Hepatocyte (in vitro differentiated cells): Measurements from ENCODE around the gene RALGAPB. TPM values are rescaled to one million over a fixed set of nuclear protein-coding genes. Genes with fewer than 3 reads are reported as not detected.

Experiments
- DNase-seq: peaks from one replicate; pipeline ENCODE4 v3.0.0-alpha.2; 2016; ENCODE audit warnings: low spot score
- H2AFZ ChIP-seq: fragments of 200-600 bp; sonication (generic); 2 replicates; pipeline ENCODE4 v1.6.0; 2016; ENCODE audit warnings: antibody characterized with exemption, mild to moderate bottlenecking
- H3K27ac ChIP-seq: fragments of 200-600 bp; sonication (generic); 2 replicates; pipeline ENCODE4 v1.5.1; 2016; ENCODE audit warnings: mild to moderate bottlenecking
- H3K27me3 ChIP-seq: fragments of 200-600 bp; sonication (generic); 2 replicates; pipeline ENCODE4 v1.6.1; 2016
- H3K36me3 ChIP-seq: fragments of 200-600 bp; sonication (generic); replicated peaks from 2 replicates; pipeline ENCODE4 v1.5.1; 2016; ENCODE audit warnings: low read depth; ENCODE audit not compliant: insufficient read depth
- H3K4me1 ChIP-seq: fragments of 200-600 bp; sonication (generic); 2 replicates; pipeline ENCODE4 v1.5.1; 2016; ENCODE audit warnings: mild to moderate bottlenecking, moderate library complexity; ENCODE audit not compliant: insufficient read depth
- H3K4me2 ChIP-seq: fragments of 200-600 bp; sonication (generic); 2 replicates; pipeline ENCODE4 v1.6.0; 2016
- H3K4me3 ChIP-seq: fragments of 200-600 bp; sonication (generic); 2 replicates; pipeline ENCODE4 v1.5.1; 2016; ENCODE audit warnings: mild to moderate bottlenecking
- H3K79me2 ChIP-seq: fragments of 200-600 bp; sonication (generic); 2 replicates; pipeline ENCODE4 v1.6.0; 2017; ENCODE audit warnings: mild to moderate bottlenecking
- H3K9me2 ChIP-seq: fragments of 200-600 bp; sonication (generic); replicated peaks from 2 replicates; pipeline ENCODE4 v1.6.0; 2017; ENCODE audit warnings: mild to moderate bottlenecking; ENCODE audit not compliant: insufficient read depth
- H3K9me3 ChIP-seq: fragments of 200-600 bp; sonication (generic); 2 replicates; pipeline ENCODE4 v1.5.1; 2016; ENCODE audit warnings: low read depth, mild to moderate bottlenecking
- H4K20me1 ChIP-seq: fragments of 200-600 bp; sonication (generic); 2 replicates; pipeline ENCODE4 v1.6.0; 2016; ENCODE audit warnings: mild to moderate bottlenecking; ENCODE audit not compliant: insufficient read depth, poor library complexity, severe bottlenecking
- EZH2 ChIP-seq: fragments of 200-600 bp; sonication (generic); IDR thresholded peaks from 2 replicates; pipeline ENCODE4 v1.6.1; 2016; ENCODE audit warnings: antibody characterized with exemption, mild to moderate bottlenecking, borderline replicate concordance
- EZH2phosphoT487 ChIP-seq: fragments of 200-600 bp; sonication (generic); IDR thresholded peaks from one replicate; pipeline ENCODE4 v1.6.1; 2018; ENCODE audit warnings: antibody characterized with exemption, mild to moderate bottlenecking, low read depth, moderate library complexity; ENCODE audit not compliant: unreplicated experiment, severe bottlenecking
- WGBS: methylation state at CpG from one replicate; pipeline ENCODE4 v1.1.6; 2016; ENCODE audit warnings: low lambda C conversion rate; ENCODE audit errors: missing lambda C conversion rate; 5-methylcytosine and 5-hydroxymethylcytosine counted together
- polyA plus RNA-seq: library from polyadenylated mRNA; unstranded; fragments of >200 nt; fragmentation: Nextera tagmentation; extraction: Ambion mirVana; gene quantifications from 2 replicates; pipeline ENCODE4 v1.2.1, GENCODE V29; 2016
- total RNA-seq: library from RNA; depleted of rRNA; stranded (reverse); fragments of >200 nt; gene quantifications from 2 replicates; pipeline ENCODE4 v1.2.3, GENCODE V29; 2014
- TF ChIP-seq, protein P1 (sequence below): fragments of 200-600 bp; sonication (generic); IDR thresholded peaks from 2 replicates; pipeline ENCODE4 v1.5.1; 2016; ENCODE audit warnings: antibody characterized with exemption, mild to moderate bottlenecking; ENCODE audit not compliant: poor library complexity

Gene RALGAPB
- total and polyA plus RNA-seq, 2 experiments from 2014 or later: 7.7 to 31.8 TPM

DNA sequence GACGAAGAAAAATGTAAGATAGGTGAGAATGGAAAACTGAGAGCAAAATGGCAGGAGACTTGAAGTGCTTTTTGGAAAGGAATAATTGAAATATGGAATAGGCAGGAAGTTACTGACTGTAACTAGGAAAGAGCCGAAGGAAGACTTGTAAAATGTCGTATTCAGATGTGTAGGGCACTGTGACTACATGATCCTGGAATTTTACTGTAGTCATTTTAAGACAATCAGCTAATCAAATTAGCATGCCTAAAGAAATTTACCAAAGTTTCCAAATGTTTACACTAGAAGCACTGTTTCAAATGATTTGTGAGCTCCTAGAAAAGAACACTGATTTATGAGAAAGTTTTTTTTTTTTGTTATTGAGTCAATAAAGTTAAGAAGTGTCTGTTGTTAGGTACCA, 87.1 kb downstream of the RALGAPB start:
- no peaks in the 10 kb centered on the region for H3K27me3 ChIP-seq
- no peaks in the 10 kb centered on the region for H3K9me2 ChIP-seq
- TF ChIP-seq EZH2 (no peak), EZH2phosphoT487 (no peak)
- TF ChIP-seq, protein P1, sequence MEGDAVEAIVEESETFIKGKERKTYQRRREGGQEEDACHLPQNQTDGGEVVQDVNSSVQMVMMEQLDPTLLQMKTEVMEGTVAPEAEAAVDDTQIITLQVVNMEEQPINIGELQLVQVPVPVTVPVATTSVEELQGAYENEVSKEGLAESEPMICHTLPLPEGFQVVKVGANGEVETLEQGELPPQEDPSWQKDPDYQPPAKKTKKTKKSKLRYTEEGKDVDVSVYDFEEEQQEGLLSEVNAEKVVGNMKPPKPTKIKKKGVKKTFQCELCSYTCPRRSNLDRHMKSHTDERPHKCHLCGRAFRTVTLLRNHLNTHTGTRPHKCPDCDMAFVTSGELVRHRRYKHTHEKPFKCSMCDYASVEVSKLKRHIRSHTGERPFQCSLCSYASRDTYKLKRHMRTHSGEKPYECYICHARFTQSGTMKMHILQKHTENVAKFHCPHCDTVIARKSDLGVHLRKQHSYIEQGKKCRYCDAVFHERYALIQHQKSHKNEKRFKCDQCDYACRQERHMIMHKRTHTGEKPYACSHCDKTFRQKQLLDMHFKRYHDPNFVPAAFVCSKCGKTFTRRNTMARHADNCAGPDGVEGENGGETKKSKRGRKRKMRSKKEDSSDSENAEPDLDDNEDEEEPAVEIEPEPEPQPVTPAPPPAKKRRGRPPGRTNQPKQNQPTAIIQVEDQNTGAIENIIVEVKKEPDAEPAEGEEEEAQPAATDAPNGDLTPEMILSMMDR: no peak
- H3K4me1 ChIP-seq: no peaks in the 10 kb centered on the region
- no peaks in the 10 kb centered on the region for H3K79me2 ChIP-seq
- DNase-seq: no peak
- H3K27ac ChIP-seq: no peak overlapping the region
- peaks cover 6% of the 10 kb centered on the region for H3K36me3 ChIP-seq
- no peaks in the 10 kb centered on the region for H4K20me1 ChIP-seq
- no peak overlapping the region for H2AFZ ChIP-seq
- no peak overlapping the region for H3K4me3 ChIP-seq
- 84% methylated on average over 3 of the region's 3 CpGs for WGBS
- H3K9me3 ChIP-seq: no peaks in the 10 kb centered on the region
- H3K4me2 ChIP-seq: no peak overlapping the region

DNA sequence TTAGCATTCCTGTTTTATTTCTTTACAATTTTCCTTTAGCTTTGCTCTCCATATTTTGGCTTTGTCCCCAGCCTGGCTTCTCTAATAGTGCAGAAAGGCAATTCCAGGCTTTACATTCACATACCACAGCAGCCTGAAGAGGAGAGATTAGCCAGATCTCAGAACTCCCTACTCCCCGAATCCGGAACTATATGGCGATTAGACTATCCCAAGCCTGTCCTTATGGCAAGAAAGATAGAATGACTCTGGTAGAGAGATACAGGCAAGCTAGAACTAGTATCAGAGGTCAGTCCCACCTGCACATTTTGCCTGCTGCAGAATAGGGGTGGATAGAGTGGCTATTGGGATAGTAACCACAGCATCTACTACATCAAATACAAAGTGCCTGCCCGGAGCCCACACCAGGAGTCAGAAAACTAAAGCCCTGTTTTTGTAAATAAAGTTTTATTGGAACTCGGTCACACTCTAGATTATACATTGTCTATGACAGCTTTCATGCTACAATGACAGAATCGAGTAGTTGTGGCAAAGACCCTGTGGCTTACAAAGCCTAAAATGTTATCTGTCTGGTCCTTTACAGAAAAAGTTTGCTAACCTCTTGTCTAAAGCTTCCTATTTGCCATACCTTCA, 91.3 kb downstream of the RALGAPB start:
- Histone ChIP-seq H2AFZ (no peak overlapping the region), H3K4me1 (no peaks in the 10 kb centered on the region), H3K36me3 (peaks cover under 1% of the 10 kb centered on the region), H3K27ac (no peak overlapping the region), H3K9me2 (no peaks in the 10 kb centered on the region), H3K4me2 (no peak overlapping the region), H3K27me3 (no peaks in the 10 kb centered on the region), H4K20me1 (no peaks in the 10 kb centered on the region), H3K9me3 (no peaks in the 10 kb centered on the region), H3K4me3 (no peak overlapping the region), H3K79me2 (no peaks in the 10 kb centered on the region)
- DNase-seq: no peak
- WGBS: 95% methylated on average over 6 of the region's 6 CpGs
- TF ChIP-seq EZH2phosphoT487 (no peak), EZH2 (no peak)
- TF ChIP-seq, protein P1: no peak

DNA sequence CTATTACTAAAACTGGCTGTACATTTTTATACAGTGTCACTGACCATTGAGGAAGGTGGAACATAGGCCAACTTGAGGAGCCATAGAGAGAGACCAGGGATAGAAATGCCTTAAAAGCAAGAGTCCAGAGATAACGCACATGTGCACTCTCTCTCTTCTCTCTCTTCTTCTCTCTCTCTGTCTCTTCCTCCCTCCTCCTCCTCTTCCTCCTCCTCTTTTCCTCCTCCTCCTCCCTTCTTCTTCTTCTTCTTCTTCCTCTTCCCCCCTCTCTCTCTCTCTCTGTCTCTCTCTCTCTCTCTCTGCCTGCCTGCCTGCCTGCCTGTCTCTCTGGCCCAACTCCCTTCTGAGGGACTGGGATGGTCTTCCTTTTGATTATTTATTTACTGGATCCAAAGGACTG, 92.0 kb downstream of the RALGAPB start:
- Histone ChIP-seq H2AFZ (no peak overlapping the region), H3K79me2 (no peaks in the 10 kb centered on the region), H3K27ac (no peak overlapping the region), H3K9me2 (no peaks in the 10 kb centered on the region), H3K9me3 (no peaks in the 10 kb centered on the region), H3K4me2 (no peak overlapping the region), H3K4me1 (no peaks in the 10 kb centered on the region), H3K27me3 (no peaks in the 10 kb centered on the region), H4K20me1 (no peaks in the 10 kb centered on the region), H3K4me3 (no peak overlapping the region), H3K36me3 (no peaks in the 10 kb centered on the region)
- TF ChIP-seq, protein P1: no peak
- TF ChIP-seq EZH2phosphoT487 (no peak), EZH2 (no peak)
- 100% methylated on average over 1 of the region's 1 CpG for WGBS
- no peak for DNase-seq
